HG02852 (cell line): ENCODE data around the gene FIGN.

Experiments used
- ATAC-seq: cut with Tn5 transposase; IDR thresholded peaks from one replicate; pipeline ENCODE4 v1.9.1; 2021; ENCODE audit warnings: mild to moderate bottlenecking, moderate library complexity; ENCODE audit not compliant: unreplicated experiment

Gene FIGN

GRCh38 chr2:163665051-163665450, 70.8 kb downstream of the FIGN start:
- no peak for ATAC-seq

- no peak for ATAC-seq
Observed at GRCh38 chr2:163664610-163665009, 71.2 kb downstream of the FIGN start.

- no peak for ATAC-seq
Observed at GRCh38 chr2:163662141-163662780, 73.5 kb downstream of the FIGN start.

- ATAC-seq, result no peak
Observed at GRCh38 chr2:163659224-163659623, 76.6 kb downstream of the FIGN start.

GRCh38 chr2:163658556-163658955, 77.3 kb downstream of the FIGN start:
- ATAC-seq, result no peak

- no peak for ATAC-seq
Observed at GRCh38 chr2:163657281-163657656, 78.5 kb downstream of the FIGN start.

GRCh38 chr2:163656622-163657280, 79.1 kb downstream of the FIGN start:
- no peak for ATAC-seq

- no peak for ATAC-seq
Observed at GRCh38 chr2:163655667-163656066, 80.1 kb downstream of the FIGN start.

GRCh38 chr2:163652751-163653150, 83.1 kb downstream of the FIGN start:
- ATAC-seq, result no peak

GRCh38 chr2:163649080-163649479, 86.7 kb downstream of the FIGN start:
- ATAC-seq, result no peak

GRCh38 chr2:163647300-163647699, 88.5 kb downstream of the FIGN start:
- no peak for ATAC-seq

GRCh38 chr2:163646687-163647086, 89.1 kb downstream of the FIGN start:
- ATAC-seq, result no peak

- no peak for ATAC-seq
Observed at GRCh38 chr2:163644238-163644637, 91.6 kb downstream of the FIGN start.

- no peak for ATAC-seq
Observed at GRCh38 chr2:163641986-163642385, 93.8 kb downstream of the FIGN start.

GRCh38 chr2:163640542-163641193, 95.1 kb downstream of the FIGN start:
- no peak for ATAC-seq

GRCh38 chr2:163637871-163638270, 97.9 kb downstream of the FIGN start:
- ATAC-seq, result no peak

- ATAC-seq, result no peak
Observed at GRCh38 chr2:163633291-163633690, 102.5 kb downstream of the FIGN start.

- no peak for ATAC-seq
Observed at GRCh38 chr2:163630836-163631235, 105.0 kb downstream of the FIGN start.

GRCh38 chr2:163626639-163627109, 109.1 kb downstream of the FIGN start:
- ATAC-seq, result no peak

GRCh38 chr2:163626208-163626607, 109.6 kb downstream of the FIGN start:
- ATAC-seq, result no peak

- no peak for ATAC-seq
Observed at GRCh38 chr2:163625632-163626031, 110.2 kb downstream of the FIGN start.

GRCh38 chr2:163621445-163622004, 114.3 kb downstream of the FIGN start:
- no peak for ATAC-seq
